Tibial artery (tissue), 4 donors: ENCODE results near the gene MYOF.

Experiments
- DNase-seq, 2 donors: peaks; one replicate each; pipeline ENCODE4 v3.0.0-alpha.2; 2019
- H3K27ac ChIP-seq, 2 donors: fragments of 200-600 bp; sonication (generic) in 1 of 2; 1 replicate in 1 of 2; 2 replicates in 1 of 2; pipeline ENCODE4 v1.5.1; 2018 to 2019; ENCODE audit warnings: mild to moderate bottlenecking in 1 of 2
- H3K27me3 ChIP-seq, 2 donors: fragments of 200-600 bp; sonication (generic) in 1 of 2; one replicate each; pipeline versions ENCODE4 v1.5.1 to v1.6.0; 2016 to 2019
- H3K36me3 ChIP-seq, 3 donors: fragments of 200-600 bp; sonication (generic) in 2 of 3; one replicate each; pipeline ENCODE4 v1.5.1; 2016 to 2019; ENCODE audit warnings: mild to moderate bottlenecking in 2 of 3
- H3K4me1 ChIP-seq, 4 donors: fragments of 200-600 bp; sonication (generic) in 2 of 4; 1 replicate in 3 of 4; 2 replicates in 1 of 4; pipeline ENCODE4 v1.5.1; 2016 to 2019
- H3K4me3 ChIP-seq, 2 donors: fragments of 200-600 bp; sonication (generic) in 1 of 2; 1 replicate in 1 of 2; 2 replicates in 1 of 2; pipeline ENCODE4 v1.5.1; 2018 to 2019; ENCODE audit warnings: mild to moderate bottlenecking in 2 of 2
- H3K9me3 ChIP-seq, 3 donors: fragments of 200-600 bp; sonication (generic) in 1 of 3; one replicate each; pipeline ENCODE4 v1.5.1; 2016 to 2019
- CTCF ChIP-seq, 2 experiments: fragments of 200-600 bp in 1 of 2; fragments of 450-650 bp in 1 of 2; IDR thresholded peaks; one replicate each; pipeline ENCODE4 v1.5.1; 2017 to 2019; ENCODE audit warnings: antibody characterized with exemption in 2 of 2, mild to moderate bottlenecking in 1 of 2, moderate library complexity in 1 of 2
- intact Hi-C: fragments of 100-400 bp; cut with DNase I; formaldehyde crosslinking; loops from one replicate; pipeline ENCODE4 v1.15.0; 2023; ENCODE audit warnings: low total_unique reads

Gene MYOF

GRCh38 chr10:93259126-93259525 lies 223.0 kb downstream of the MYOF start:
- no peak for TF ChIP-seq CTCF (IDR thresholded peaks at IDR 0.05)
- no peaks in the 10 kb centered on the region for H3K9me3 ChIP-seq
- no peaks in the 10 kb centered on the region for H3K36me3 ChIP-seq
- no peak overlapping the region for H3K4me3 ChIP-seq
- intact Hi-C loops: no loop called here
- DNase-seq: no peak
- no peaks in the 10 kb centered on the region for H3K4me1 ChIP-seq
- no peaks in the 10 kb centered on the region for H3K27me3 ChIP-seq
- no peak overlapping the region for H3K27ac ChIP-seq
